H1 (cell line): Measurements from ENCODE around the gene CABP4. TPM values are rescaled to one million over a fixed set of nuclear protein-coding genes. Genes with fewer than 3 reads are reported as not detected.
A peak's percentile ranks its signal among the peaks of the same experiment; 100 is the strongest.

Experiments used
- CTCF ChIA-PET: fragments of 300-600 bp; sonication (Branson Sonifier 250); formaldehyde crosslinking; loops from one replicate; lab custom pipeline; 2021; ENCODE audit not compliant: partially characterized antibody; lab: Charles Lee
- POLR2A ChIA-PET: fragments of 300-600 bp; sonication (Branson Sonifier 250); formaldehyde crosslinking; loops from one replicate; lab custom pipeline; 2021; ENCODE audit warnings: inconsistent platforms; ENCODE audit not compliant: partially characterized antibody; lab: Charles Lee
- DNase-seq, 2 experiments: peaks; one replicate each; pipeline versions ENCODE4 v3.0.0 to v3.0.0-alpha.2; 2010 to 2022; ENCODE audit warnings: low spot score in 2 of 2, low read depth in 1 of 2, mixed read lengths in 1 of 2
- FAIRE-seq: peaks from 2 replicates; lab custom pipeline; 2011; peaks lifted over from hg19 to GRCh38; lab: Jason Lieb, UNC
- H2AFZ ChIP-seq: 2 replicates; pipeline ENCODE4 v1.8.1; 2012; ENCODE audit warnings: low read length, inconsistent platforms
- H2AK5ac ChIP-seq: 2 replicates; pipeline ENCODE4 v1.6.1; 2013; ENCODE audit warnings: low read depth, low read length
- H2BK120ac ChIP-seq: replicated peaks from 2 replicates; pipeline ENCODE3; 2013; ENCODE audit warnings: low read depth, low read length, inconsistent platforms
- H2BK12ac ChIP-seq: 2 replicates; pipeline ENCODE4 v1.6.1; 2013; ENCODE audit warnings: low read depth, low read length
- H2BK15ac ChIP-seq: 2 replicates; pipeline ENCODE4 v1.6.1; 2013; ENCODE audit warnings: low read length
- H2BK20ac ChIP-seq: 2 replicates; pipeline ENCODE4 v1.6.1; 2013; ENCODE audit warnings: low read length
- H2BK5ac ChIP-seq: 2 replicates; pipeline ENCODE4 v1.6.1; 2013; ENCODE audit warnings: low read depth, low read length
- H3K14ac ChIP-seq: 2 replicates; pipeline ENCODE4 v1.6.1; 2013; ENCODE audit warnings: inconsistent platforms; ENCODE audit not compliant: insufficient read length
- H3K18ac ChIP-seq: 2 replicates; pipeline ENCODE4 v1.6.1; 2013; ENCODE audit warnings: low read length; ENCODE audit errors: extremely low read depth
- H3K23ac ChIP-seq: 2 replicates; pipeline ENCODE4 v1.6.1; 2013; ENCODE audit warnings: inconsistent platforms; ENCODE audit not compliant: insufficient read length
- H3K23me2 ChIP-seq: 2 replicates; pipeline ENCODE4 v1.6.1; 2013; ENCODE audit warnings: low read depth, low read length
- H3K27ac ChIP-seq: 2 replicates; pipeline ENCODE4 v1.6.1; 2011; ENCODE audit warnings: low read depth, low read length, inconsistent platforms
- H3K27me3 ChIP-seq, 4 experiments: replicated peaks in 1 of 4; 1 replicate in 1 of 4; 2 replicates in 3 of 4; pipeline versions ENCODE4 v1.6.1 to v1.8.1; 2011 to 2013; ENCODE audit warnings: low read length in 3 of 4, mild to moderate bottlenecking in 3 of 4, inconsistent platforms in 2 of 4, mixed read lengths in 2 of 4, moderate library complexity in 1 of 4; ENCODE audit not compliant: control insufficient read depth in 3 of 4, insufficient read depth in 3 of 4; ENCODE audit errors: extremely low read depth in 1 of 4
- H3K36me3 ChIP-seq, 4 experiments: 2 replicates each; pipeline versions ENCODE4 v1.6.1 to v1.8.1; 2011 to 2013; ENCODE audit warnings: mild to moderate bottlenecking in 4 of 4, low read length in 3 of 4, moderate library complexity in 2 of 4, control low read depth in 1 of 4, inconsistent platforms in 1 of 4; ENCODE audit not compliant: insufficient read depth in 4 of 4, control insufficient read depth in 2 of 4
- H3K4ac ChIP-seq: replicated peaks from 2 replicates; pipeline ENCODE3; 2013; ENCODE audit warnings: low read length, low read depth, mixed read lengths, inconsistent platforms; ENCODE audit not compliant: insufficient read length
- H3K4me1 ChIP-seq, 4 experiments: replicated peaks in 1 of 4; 1 replicate in 1 of 4; 2 replicates in 3 of 4; pipeline versions ENCODE4 v1.6.1 to v1.8.1; 2011 to 2013; ENCODE audit warnings: low read length in 3 of 4, inconsistent platforms in 2 of 4, mixed read lengths in 1 of 4; ENCODE audit not compliant: insufficient read depth in 4 of 4, control insufficient read depth in 3 of 4
- H3K4me2 ChIP-seq, 2 experiments: 2 replicates each; pipeline versions ENCODE4 v1.6.1 to v1.8.1; 2011 to 2013; ENCODE audit warnings: low read depth in 2 of 2, low read length in 2 of 2, control low read depth in 1 of 2, inconsistent platforms in 1 of 2, mild to moderate bottlenecking in 1 of 2; ENCODE audit not compliant: insufficient read depth in 1 of 2
- H3K4me3 ChIP-seq, 4 experiments: fragments of 200-600, 300-600 bp in 1 of 4; sonication (generic), shearing (Covaris generic), sonication (Bioruptor Twin) in 1 of 4; 2 replicates each; pipeline versions ENCODE4 v1.5.1 to v1.8.1; 2011 to 2016; ENCODE audit warnings: low read length in 4 of 4, low read depth in 3 of 4, control low read depth in 2 of 4, inconsistent platforms in 2 of 4, mild to moderate bottlenecking in 2 of 4, mixed read lengths in 1 of 4, moderate library complexity in 1 of 4; ENCODE audit not compliant: insufficient read depth in 2 of 4; ENCODE audit errors: extremely low read depth in 1 of 4
- H3K56ac ChIP-seq: replicated peaks from 2 replicates; pipeline ENCODE3; 2013; ENCODE audit warnings: low read depth, mild to moderate bottlenecking, mixed read lengths, low read length, inconsistent platforms; ENCODE audit not compliant: insufficient read length
- H3K79me1 ChIP-seq: 2 replicates; pipeline ENCODE4 v1.6.1; 2013; ENCODE audit warnings: low read depth, low read length, control low read depth
- H3K79me2 ChIP-seq, 2 experiments: 2 replicates each; pipeline versions ENCODE4 v1.6.1 to v1.8.1; 2012 to 2013; ENCODE audit warnings: low read length in 2 of 2, mild to moderate bottlenecking in 2 of 2, inconsistent platforms in 1 of 2; ENCODE audit not compliant: insufficient read depth in 2 of 2, control insufficient read depth in 1 of 2
- H3K9ac ChIP-seq, 4 experiments: replicated peaks in 1 of 4; 1 replicate in 1 of 4; 2 replicates in 3 of 4; pipeline versions ENCODE4 v1.6.1 to v1.8.1; 2011 to 2013; ENCODE audit warnings: low read depth in 3 of 4, low read length in 3 of 4, control low read depth in 2 of 4, mild to moderate bottlenecking in 2 of 4, moderate library complexity in 2 of 4, inconsistent platforms in 1 of 4; ENCODE audit errors: extremely low read depth in 1 of 4
- H3K9me3 ChIP-seq, 2 experiments: 2 replicates each; pipeline versions ENCODE4 v1.6.1 to v1.8.1; 2012 to 2013; ENCODE audit warnings: mild to moderate bottlenecking in 2 of 2, moderate library complexity in 2 of 2, control low read depth in 1 of 2, inconsistent platforms in 1 of 2, low read depth in 1 of 2, low read length in 1 of 2, mixed read lengths in 1 of 2; ENCODE audit not compliant: insufficient read depth in 2 of 2
- H4K20me1 ChIP-seq, 2 experiments: replicated peaks in 1 of 2; 2 replicates each; pipeline versions ENCODE3 to v1.8.1; 2011 to 2013; ENCODE audit warnings: inconsistent platforms in 2 of 2, low read length in 2 of 2, mild to moderate bottlenecking in 1 of 2; ENCODE audit not compliant: insufficient read depth in 2 of 2, control insufficient read depth in 1 of 2
- H4K5ac ChIP-seq: 2 replicates; pipeline ENCODE4 v1.6.1; 2013; ENCODE audit warnings: low read length, low read depth, mixed read lengths, inconsistent platforms; ENCODE audit not compliant: insufficient read length
- H4K8ac ChIP-seq: 2 replicates; pipeline ENCODE4 v1.8.0; 2013; ENCODE audit warnings: mild to moderate bottlenecking, moderate library complexity, low read length, inconsistent platforms; ENCODE audit not compliant: insufficient read depth; ENCODE audit errors: extremely low read depth
- H4K91ac ChIP-seq: replicated peaks from 2 replicates; pipeline ENCODE3; 2013; ENCODE audit warnings: low read length, mixed read lengths, inconsistent platforms; ENCODE audit not compliant: insufficient read length
- ASH2L ChIP-seq: fragments of 200-600, 300-600 bp; sonication (generic); IDR thresholded peaks from one replicate; pipeline ENCODE4 v1.7.1; 2017; ENCODE audit warnings: low read length
- BCL11A ChIP-seq, 2 experiments: IDR thresholded peaks; one replicate each; pipeline ENCODE4 v1.6.1; 2011; ENCODE audit warnings: low read depth in 2 of 2, low read length in 2 of 2, mild to moderate bottlenecking in 2 of 2
- KDM5A ChIP-seq: fragments of 200-600 bp; IDR thresholded peaks from 2 replicates; pipeline ENCODE4 v1.7.1; 2012; ENCODE audit warnings: mild to moderate bottlenecking, low read length, inconsistent platforms, mixed read lengths
- POU5F1 ChIP-seq: IDR thresholded peaks from 2 replicates; pipeline ENCODE4 v1.6.1; 2011; ENCODE audit warnings: low read depth, mild to moderate bottlenecking, low read length, moderate library complexity
- TAF1 ChIP-seq: IDR thresholded peaks from 2 replicates; pipeline ENCODE4 v1.6.1; 2011; ENCODE audit warnings: mild to moderate bottlenecking, low read depth, low read length
- WGBS, 2 experiments: shearing (Covaris generic) in 1 of 2; methylation state at CpG; one replicate each; pipeline versions ENCODE4 v1.1.6 to v1.1.7; 2013 to 2015; ENCODE audit warnings: low lambda C conversion rate in 2 of 2, mixed read lengths in 2 of 2, inconsistent platforms in 1 of 2, low coverage in 1 of 2, missing lambda C conversion rate in 1 of 2; ENCODE audit not compliant: insufficient replicate concordance in 2 of 2, insufficient coverage in 1 of 2, insufficient read length in 1 of 2; ENCODE audit errors: extremely low coverage in 1 of 2, missing lambda C conversion rate in 1 of 2; 5-methylcytosine and 5-hydroxymethylcytosine counted together
- polyA plus RNA-seq, 7 experiments: library from polyadenylated mRNA; depleted of rRNA in 3 of 7; stranded (reverse) in 5 of 7; unstranded in 2 of 7; fragments of >200 nt in 5 of 7; fragments of 200-250 nt in 2 of 7; gene quantifications; 1 replicate in 5 of 7; 2 replicates in 1 of 7; 4 replicates in 1 of 7; pipeline versions ENCODE4 v1.2.1 to v1.2.3, GENCODE V29; 2011 to 2013; ENCODE audit warnings: missing spikeins in 2 of 7, mixed read lengths in 2 of 7
- total RNA-seq: library from RNA; stranded (reverse); fragmentation: NEBNext Ultra II Directional; extraction: Animal tissue kit (Norgen Biotek cat#: 25700); gene quantifications from 2 replicates; pipeline ENCODE4 v1.2.1, GENCODE V29; 2021

The CABP4 gene
- total and polyA plus RNA-seq, 2 of the 8 experiments (the other 6 are each of a cell fraction or from before 2014, with no cell fraction given): not detected

DNA sequence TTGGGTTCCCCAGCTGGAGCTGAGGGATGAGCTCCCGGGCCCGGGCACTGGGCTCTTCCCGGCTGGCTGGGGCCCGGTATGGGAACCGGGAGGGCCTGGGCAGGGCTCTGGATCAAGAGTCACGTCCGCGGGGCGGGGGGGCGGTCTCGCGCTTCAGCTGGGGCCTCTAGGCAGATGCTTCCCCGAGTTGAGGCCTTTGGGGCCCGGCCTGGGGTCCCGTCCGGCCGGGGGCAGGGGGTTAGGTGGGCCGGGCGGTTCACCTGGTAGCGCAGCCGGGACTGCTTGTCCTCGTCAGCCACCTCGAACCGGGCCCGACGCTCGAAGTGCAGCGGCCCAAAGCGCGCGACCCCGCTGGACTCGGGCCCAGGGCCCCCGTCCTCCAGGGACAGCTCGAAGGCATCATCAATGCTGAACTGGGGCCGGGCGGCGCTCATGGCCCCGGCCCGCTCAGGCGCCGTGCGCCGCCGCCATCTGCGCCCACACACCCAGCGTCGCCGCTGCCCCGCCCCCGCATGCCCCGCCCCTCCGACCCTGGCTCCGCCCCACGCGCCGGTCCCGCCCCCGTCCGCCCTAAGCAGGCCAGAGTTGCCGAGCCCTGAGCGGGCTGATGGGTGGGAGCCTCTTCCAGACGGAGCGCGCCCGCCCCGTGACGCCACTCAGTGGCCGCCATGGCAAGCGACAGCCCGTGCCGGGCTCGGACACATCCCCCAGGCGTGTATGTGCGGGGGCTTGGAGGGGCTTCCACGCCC, 13.8 kb downstream of the CABP4 start, which contains the start of gene TMEM134:
Gene TMEM134 (minus strand): TSS at position 493 of the 749 bp plus-strand sequence. CDS start 59 bp downstream, at position 434.
- Histone ChIP-seq H2BK20ac (no peak within 1 kb of the TSS), H4K20me1 (peaks cover 0 to 3% of the 10 kb centered on the region in 2 experiments), H3K4me1 (peaks cover 2 to 14% (median 4%) of the 10 kb centered on the region in 4 experiments; a peak in 6 of 7 replicates), H4K8ac (peak within 1 kb of the TSS; percentile 96; the same call in 1 of the 2 replicates), H3K4me2 (peak within 1 kb of the TSS; percentile 81 to 86), H3K14ac (no peak within 1 kb of the TSS), H3K36me3 (no peaks in the 10 kb centered on the region), H3K4me3 (peak within 1 kb of the TSS; percentile 55 to 90 (median 76)), H4K5ac (peak within 1 kb of the TSS; percentile 86), H2BK12ac (no peak within 1 kb of the TSS), H2BK120ac (no peak within 1 kb of the TSS), H3K23me2 (peaks cover 6% of the 10 kb centered on the region), H2BK15ac (no peak within 1 kb of the TSS), H2AFZ (peak within 1 kb of the TSS; percentile 47; the same call in 1 of the 2 replicates), H3K56ac (peak within 1 kb of the TSS; percentile 77), H3K23ac (no peak within 1 kb of the TSS), H3K4ac (no peak within 1 kb of the TSS), H2BK5ac (no peak within 1 kb of the TSS; the same call in 1 of the 2 replicates), H3K79me1 (peaks cover 2% of the 10 kb centered on the region), H3K9me3 (no peaks in the 10 kb centered on the region), H3K79me2 (peaks cover 0 to 3% of the 10 kb centered on the region in 2 experiments; a peak in 2 of 4 replicates), H3K27me3 (no peaks in the 10 kb centered on the region), H3K27ac (peak within 1 kb of the TSS; percentile 58; the same call in 1 of the 2 replicates), H3K9ac (peak within 1 kb of the TSS in 3 of 4 experiments; percentile 29 to 59 (median 38); a peak in 5 of 7 replicates), H3K18ac (peak within 1 kb of the TSS; percentile 32), H2AK5ac (no peak within 1 kb of the TSS), H4K91ac (peak within 1 kb of the TSS; percentile 61)
- WGBS, 2 experiments: 3% methylated on average over 32 of the region's 76 CpGs; no CpG with 5 or more reads in 1 of the 2 experiments
- POLR2A ChIA-PET: interaction anchor here (0.6 to 4.6 kb wide), 32 partner anchors 10 to 158 kb away, joined by 3 to 36 read pairs (median 4); partner anchors contain the start of genes CABP4, CORO1B, GPR152 and GSTP1
- no peak for FAIRE-seq
- CTCF ChIA-PET: interaction anchor here (0.7 to 2.3 kb wide), 15 partner anchors 22 to 1580 kb away, joined by 3 to 15 read pairs (median 3); partner anchors contain the start of genes CARNS1, CORO1B, PITPNM1 and PPP1CA
- peak; percentile 70 to 93 for DNase-seq
- no peak for TF ChIP-seq POU5F1
- TF ChIP-seq KDM5A: no peak
- TF ChIP-seq BCL11A (IDR thresholded peaks at IDR 0.05; ENCODE audit: low read depth in 2 of 2, low read length in 2 of 2): no peak
- peak; percentile 57 for TF ChIP-seq ASH2L
- peak; percentile 77 for TF ChIP-seq TAF1
